Measurements from ENCODE around the gene SAMD8.
"Not testable (repeated sequence)": the region's sequence is repeated elsewhere in the genome, so short reads cannot be mapped to it uniquely, and the experiment has no call there.

SAMD8 gene

GRCh38 chr10:75099952-75100763, 11.3 kb upstream of the SAMD8 start:
- DNase-seq (peak; percentile 79 to 80), ATAC-seq (peak; percentile 87)
- Mint-ChIP-seq H3K9me3 (no peaks in the 10 kb centered on the region), H3K4me3 (no peak overlapping the region), H3K27ac (peak overlapping the region; percentile 14 to 71), H3K27me3 (no peaks in the 10 kb centered on the region), H3K4me1 (peaks cover 23% of the 10 kb centered on the region)

- no peaks in the 10 kb centered on the region for H3K9me3 Mint-ChIP-seq
- peaks cover 23% of the 10 kb centered on the region for H3K4me1 Mint-ChIP-seq
- H3K4me3 Mint-ChIP-seq: no peak overlapping the region
- H3K27me3 Mint-ChIP-seq: no peaks in the 10 kb centered on the region
- H3K27ac Mint-ChIP-seq: no peak overlapping the region
- ATAC-seq (no peak), DNase-seq (no peak)
Observed at GRCh38 chr10:75100764-75101291, 10.6 kb upstream of the SAMD8 start.

GRCh38 chr10:75101416-75102251, 9.8 kb upstream of the SAMD8 start:
- no peaks in the 10 kb centered on the region for H3K9me3 Mint-ChIP-seq
- ATAC-seq (no peak), DNase-seq (no peak)
- H3K4me1 Mint-ChIP-seq: peaks cover 23% of the 10 kb centered on the region
- H3K4me3 Mint-ChIP-seq: no peak overlapping the region
- H3K27me3 Mint-ChIP-seq: no peaks in the 10 kb centered on the region
- H3K27ac Mint-ChIP-seq: no peak overlapping the region

GRCh38 chr10:75102830-75103673, 8.4 kb upstream of the SAMD8 start:
- DNase-seq: no peak
- Mint-ChIP-seq H3K4me3 (no peak overlapping the region), H3K27me3 (no peaks in the 10 kb centered on the region)

GRCh38 chr10:75103881-75104686, 7.4 kb upstream of the SAMD8 start:
- peaks cover 29% of the 10 kb centered on the region for H3K4me1 Mint-ChIP-seq
- no peaks in the 10 kb centered on the region for H3K9me3 Mint-ChIP-seq
- ATAC-seq (no peak), DNase-seq (no peak)
- no peak overlapping the region for H3K27ac Mint-ChIP-seq
- no peak overlapping the region for H3K4me3 Mint-ChIP-seq
- H3K27me3 Mint-ChIP-seq: no peaks in the 10 kb centered on the region

More at GRCh38 chr10:75102830-75103673, 8.4 kb upstream of the SAMD8 start:
- peak overlapping the region in 1 of 2 donors; percentile 24 for H3K27ac Mint-ChIP-seq
- no peaks in the 10 kb centered on the region for H3K9me3 Mint-ChIP-seq
- ATAC-seq: no peak
- peaks cover 23% of the 10 kb centered on the region for H3K4me1 Mint-ChIP-seq

GRCh38 chr10:75104842-75105241, 6.6 kb upstream of the SAMD8 start:
- DNase-seq: no peak
- no peaks in the 10 kb centered on the region for H3K27me3 Mint-ChIP-seq
- peak overlapping the region in 1 of 2 donors; percentile 3 for H3K27ac Mint-ChIP-seq
- peaks cover 0 to 6% of the 10 kb centered on the region in 2 donors for H3K9me3 Mint-ChIP-seq
- ATAC-seq: no peak
- H3K4me1 Mint-ChIP-seq: peaks cover 29% of the 10 kb centered on the region
- H3K4me3 Mint-ChIP-seq: no peak overlapping the region

GRCh38 chr10:75105576-75106197, 5.8 kb upstream of the SAMD8 start:
- DNase-seq (no peak), ATAC-seq (no peak)
- Mint-ChIP-seq H3K27ac (no peak overlapping the region), H3K4me1 (peaks cover 29% of the 10 kb centered on the region), H3K4me3 (no peak overlapping the region), H3K9me3 (peaks cover 0 to 6% of the 10 kb centered on the region in 2 donors), H3K27me3 (no peaks in the 10 kb centered on the region)

- no peak for DNase-seq
- Mint-ChIP-seq H3K27me3 (no peaks in the 10 kb centered on the region), H3K27ac (no peak overlapping the region), H3K4me1 (peaks cover 31% of the 10 kb centered on the region), H3K4me3 (no peak overlapping the region), H3K9me3 (peaks cover 0 to 6% of the 10 kb centered on the region in 2 donors)
- ATAC-seq: no peak
Observed at GRCh38 chr10:75106242-75106641, 5.2 kb upstream of the SAMD8 start.

- not testable (repeated sequence) for H3K4me3 Mint-ChIP-seq, H3K9me3 Mint-ChIP-seq, ATAC-seq, H3K27me3 Mint-ChIP-seq, DNase-seq
- Mint-ChIP-seq H3K4me1 (peaks cover 31% of the 10 kb centered on the region), H3K27ac (peak overlapping the region in 1 of 2 donors; percentile 20)
Observed at GRCh38 chr10:75106891-75107290, 4.6 kb upstream of the SAMD8 start.

GRCh38 chr10:75107756-75108683, 3.4 kb upstream of the SAMD8 start:
- Mint-ChIP-seq H3K4me3 (no peak overlapping the region), H3K4me1 (peaks cover 34% of the 10 kb centered on the region), H3K27me3 (no peaks in the 10 kb centered on the region), H3K9me3 (peaks cover 0 to 6% of the 10 kb centered on the region in 2 donors), H3K27ac (no peak overlapping the region)
- ATAC-seq (no peak), DNase-seq (no peak)

GRCh38 chr10:75108684-75109458, 2.6 kb upstream of the SAMD8 start:
- peak overlapping the region in 1 of 2 donors; percentile 72 for H3K27ac Mint-ChIP-seq
- no peak for ATAC-seq
- peaks cover 42% of the 10 kb centered on the region for H3K4me1 Mint-ChIP-seq
- DNase-seq: no peak
- peaks cover 0 to 6% of the 10 kb centered on the region in 2 donors for H3K9me3 Mint-ChIP-seq
- H3K27me3 Mint-ChIP-seq: no peaks in the 10 kb centered on the region
- H3K4me3 Mint-ChIP-seq: no peak overlapping the region

GRCh38 chr10:75109459-75109778, 2.0 kb upstream of the SAMD8 start:
- ATAC-seq (no peak), DNase-seq (no peak)
- H3K4me1 Mint-ChIP-seq: peaks cover 45% of the 10 kb centered on the region
- H3K9me3 Mint-ChIP-seq: peaks cover 0 to 6% of the 10 kb centered on the region in 2 donors
- no peaks in the 10 kb centered on the region for H3K27me3 Mint-ChIP-seq
- H3K27ac Mint-ChIP-seq: peak overlapping the region; percentile 71 to 96
- peak overlapping the region; percentile 23 to 96 for H3K4me3 Mint-ChIP-seq
